CD14-positive monocyte (primary cell): ENCODE data around the gene MACROH2A2. TPM values are rescaled to one million over a fixed set of nuclear protein-coding genes. Genes with fewer than 3 reads are reported as not detected.

Source experiments
- DNase-seq, 3 donors: peaks; one replicate each; pipeline ENCODE4 v3.0.0-alpha.2; 2011 to 2022
- H2AFZ ChIP-seq: 2 replicates; pipeline ENCODE4 v1.6.0; 2012; ENCODE audit warnings: mild to moderate bottlenecking, low read depth, low read length, inconsistent platforms; ENCODE audit not compliant: insufficient read depth, poor library complexity, severe bottlenecking
- H3K27ac ChIP-seq, 2 donors: 1 replicate in 1 of 2; 2 replicates in 1 of 2; pipeline ENCODE4 v1.5.1; 2012 to 2013; ENCODE audit warnings: low read length in 2 of 2, control low read depth in 1 of 2, inconsistent platforms in 1 of 2, low read depth in 1 of 2, mild to moderate bottlenecking in 1 of 2
- H3K27me3 ChIP-seq, 2 donors: one replicate each; pipeline versions ENCODE4 v1.6.0 to v1.6.1; 2011 to 2013; ENCODE audit warnings: low read length in 2 of 2; ENCODE audit not compliant: control insufficient read depth in 2 of 2, insufficient read depth in 2 of 2
- H3K36me3 ChIP-seq, 2 donors: replicated peaks in 1 of 2; 1 replicate in 1 of 2; 2 replicates in 1 of 2; pipeline versions ENCODE4 v1.5.1 to v1.6.1; 2012 to 2013; ENCODE audit warnings: low read length in 2 of 2, control low read depth in 1 of 2, inconsistent platforms in 1 of 2, mild to moderate bottlenecking in 1 of 2; ENCODE audit not compliant: insufficient read depth in 2 of 2, control insufficient read depth in 1 of 2
- H3K4me1 ChIP-seq, 2 donors: 1 replicate in 1 of 2; 2 replicates in 1 of 2; pipeline versions ENCODE4 v1.5.1 to v1.6.1; 2012 to 2013; ENCODE audit warnings: low read length in 2 of 2, control low read depth in 1 of 2, inconsistent platforms in 1 of 2, mild to moderate bottlenecking in 1 of 2, moderate library complexity in 1 of 2; ENCODE audit not compliant: insufficient read depth in 2 of 2, control insufficient read depth in 1 of 2
- H3K4me2 ChIP-seq: replicated peaks from 2 replicates; pipeline ENCODE3; 2012; ENCODE audit warnings: low read length, moderate library complexity, mild to moderate bottlenecking; ENCODE audit not compliant: poor library complexity, severe bottlenecking; ENCODE audit errors: extremely low read depth
- H3K4me3 ChIP-seq, 3 experiments: fragments of 200-600 bp in 1 of 3; sonication (generic) in 1 of 3; replicated peaks in 1 of 3; 1 replicate in 2 of 3; 2 replicates in 1 of 3; pipeline ENCODE4 v1.5.1; 2011 to 2013; ENCODE audit warnings: low read length in 3 of 3, mild to moderate bottlenecking in 3 of 3, control low read depth in 2 of 3, low read depth in 2 of 3, inconsistent platforms in 1 of 3, moderate library complexity in 1 of 3
- H3K79me2 ChIP-seq: 2 replicates; pipeline ENCODE4 v1.6.0; 2012; ENCODE audit warnings: mild to moderate bottlenecking, control low read depth, inconsistent platforms, low read length, moderate library complexity; ENCODE audit not compliant: insufficient read depth
- H3K9ac ChIP-seq: 2 replicates; pipeline ENCODE4 v1.6.0; 2017; ENCODE audit warnings: low read length, mild to moderate bottlenecking; ENCODE audit not compliant: insufficient read depth, poor library complexity, severe bottlenecking
- H3K9me3 ChIP-seq, 2 donors: replicated peaks in 1 of 2; 1 replicate in 1 of 2; 2 replicates in 1 of 2; pipeline versions ENCODE4 v1.5.1 to v1.6.1; 2012 to 2013; ENCODE audit warnings: low read length in 2 of 2, control low read depth in 1 of 2; ENCODE audit not compliant: control insufficient read depth in 1 of 2, insufficient read depth in 1 of 2
- H4K20me1 ChIP-seq: 2 replicates; pipeline ENCODE4 v1.6.0; 2012; ENCODE audit warnings: mild to moderate bottlenecking, low read length, control low read depth, moderate library complexity; ENCODE audit not compliant: insufficient read depth
- H3K27ac Mint-ChIP-seq, 7 donors: one replicate each; pipeline ENCODE4 v1.8.0; 2020; ENCODE audit warnings: mild to moderate bottlenecking in 7 of 7, mixed read lengths in 7 of 7, moderate library complexity in 6 of 7, inconsistent platforms in 2 of 7
- H3K27me3 Mint-ChIP-seq, 3 donors: one replicate each; pipeline ENCODE4 v1.8.0; 2021 to 2022; ENCODE audit warnings: low read depth in 3 of 3, mild to moderate bottlenecking in 3 of 3, mixed read lengths in 3 of 3, moderate library complexity in 3 of 3, inconsistent platforms in 1 of 3
- H3K36me3 Mint-ChIP-seq, 2 donors: one replicate each; pipeline ENCODE4 v1.8.0; 2020; ENCODE audit warnings: mixed read lengths in 2 of 2, inconsistent platforms in 1 of 2, mild to moderate bottlenecking in 1 of 2
- H3K4me1 Mint-ChIP-seq: one replicate; pipeline ENCODE4 v1.8.0; 2020; ENCODE audit warnings: mild to moderate bottlenecking, mixed read lengths
- H3K4me3 Mint-ChIP-seq, 2 donors: one replicate each; pipeline ENCODE4 v1.8.0; 2020; ENCODE audit warnings: mild to moderate bottlenecking in 2 of 2, mixed read lengths in 2 of 2, moderate library complexity in 1 of 2
- H3K9me3 Mint-ChIP-seq, 7 donors: one replicate each; pipeline ENCODE4 v1.8.0; 2020 to 2022; ENCODE audit warnings: mixed read lengths in 7 of 7, mild to moderate bottlenecking in 6 of 7, moderate library complexity in 6 of 7, inconsistent platforms in 2 of 7
- WGBS: methylation state at CpG from one replicate; pipeline ENCODE4 v1.1.5; 2013; ENCODE audit warnings: missing lambda C conversion rate; ENCODE audit not compliant: insufficient coverage; 5-methylcytosine and 5-hydroxymethylcytosine counted together
- intact Hi-C, 2 donors: fragments of 100-400 bp; cut with micrococcal nuclease; formaldehyde crosslinking; loops; one replicate each; pipeline versions ENCODE4 v1.15.0 to v1.15.1; 2023
- polyA plus RNA-seq, 3 donors: library from polyadenylated mRNA; depleted of rRNA in 1 of 3; unstranded in 2 of 3; stranded (reverse) in 1 of 3; fragments of 300-500 nt in 2 of 3; fragments of >200 nt in 1 of 3; fragmentation: Illumina TruSeq in 2 of 3; gene quantifications; 1 replicate in 2 of 3; 2 replicates in 1 of 3; pipeline ENCODE4 v1.2.3, GENCODE V29; 2012 to 2021
- TF ChIP-seq, protein P1 (sequence below): fragments of 200-600 bp; IDR thresholded peaks from one replicate; pipeline ENCODE4 v1.8.0; 2022; ENCODE audit warnings: antibody characterized with exemption, mild to moderate bottlenecking

Gene MACROH2A2
- polyA plus RNA-seq, 3 donors, result 1.0 to 1.9 (median 1.7) TPM

DNA sequence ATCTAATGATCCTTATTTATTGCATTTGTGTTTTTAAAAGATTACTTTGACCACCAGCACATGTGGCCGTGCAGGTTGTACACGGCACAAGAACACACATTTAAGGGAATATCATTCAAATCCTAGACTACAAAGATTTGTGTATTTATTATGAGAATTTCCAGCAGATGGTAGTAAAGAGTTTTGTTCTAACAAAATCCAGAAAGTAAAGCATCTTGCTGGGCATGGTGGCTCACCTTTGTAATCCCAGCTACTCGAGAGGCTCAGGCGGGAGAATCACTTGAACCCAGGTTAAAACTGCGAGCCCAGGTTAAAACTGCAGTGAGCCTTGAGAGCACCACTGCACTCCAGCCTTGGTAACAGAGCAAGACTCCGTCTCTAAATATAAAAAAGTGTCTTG lies 31.5 kb downstream of the MACROH2A2 start:
- Mint-ChIP-seq H3K27me3 (peaks cover 0 to 3% (median 2%) of the 10 kb centered on the region in 3 donors), H3K9me3 (no peaks in the 10 kb centered on the region), H3K4me3 (no peak overlapping the region), H3K36me3 (peaks cover 2 to 6% of the 10 kb centered on the region in 2 donors), H3K27ac (no peak overlapping the region), H3K4me1 (peaks cover 8% of the 10 kb centered on the region)
- no peaks in the 10 kb centered on the region for H3K27me3 ChIP-seq
- no peak for DNase-seq
- no peaks in the 10 kb centered on the region for H3K79me2 ChIP-seq
- 98% methylated on average over 4 of the region's 6 CpGs for WGBS
- intact Hi-C loops, result no loop called here
- no peak overlapping the region for H3K4me3 ChIP-seq
- H3K9me3 ChIP-seq, result no peaks in the 10 kb centered on the region
- H3K9ac ChIP-seq, result no peak overlapping the region
- no peaks in the 10 kb centered on the region for H4K20me1 ChIP-seq
- H2AFZ ChIP-seq, result no peak overlapping the region
- no peak overlapping the region for H3K4me2 ChIP-seq
- no peaks in the 10 kb centered on the region for H3K4me1 ChIP-seq
- TF ChIP-seq, protein P1, sequence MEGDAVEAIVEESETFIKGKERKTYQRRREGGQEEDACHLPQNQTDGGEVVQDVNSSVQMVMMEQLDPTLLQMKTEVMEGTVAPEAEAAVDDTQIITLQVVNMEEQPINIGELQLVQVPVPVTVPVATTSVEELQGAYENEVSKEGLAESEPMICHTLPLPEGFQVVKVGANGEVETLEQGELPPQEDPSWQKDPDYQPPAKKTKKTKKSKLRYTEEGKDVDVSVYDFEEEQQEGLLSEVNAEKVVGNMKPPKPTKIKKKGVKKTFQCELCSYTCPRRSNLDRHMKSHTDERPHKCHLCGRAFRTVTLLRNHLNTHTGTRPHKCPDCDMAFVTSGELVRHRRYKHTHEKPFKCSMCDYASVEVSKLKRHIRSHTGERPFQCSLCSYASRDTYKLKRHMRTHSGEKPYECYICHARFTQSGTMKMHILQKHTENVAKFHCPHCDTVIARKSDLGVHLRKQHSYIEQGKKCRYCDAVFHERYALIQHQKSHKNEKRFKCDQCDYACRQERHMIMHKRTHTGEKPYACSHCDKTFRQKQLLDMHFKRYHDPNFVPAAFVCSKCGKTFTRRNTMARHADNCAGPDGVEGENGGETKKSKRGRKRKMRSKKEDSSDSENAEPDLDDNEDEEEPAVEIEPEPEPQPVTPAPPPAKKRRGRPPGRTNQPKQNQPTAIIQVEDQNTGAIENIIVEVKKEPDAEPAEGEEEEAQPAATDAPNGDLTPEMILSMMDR, result no peak
- H3K27ac ChIP-seq, result no peak overlapping the region
- H3K36me3 ChIP-seq, result no peaks in the 10 kb centered on the region

DNA sequence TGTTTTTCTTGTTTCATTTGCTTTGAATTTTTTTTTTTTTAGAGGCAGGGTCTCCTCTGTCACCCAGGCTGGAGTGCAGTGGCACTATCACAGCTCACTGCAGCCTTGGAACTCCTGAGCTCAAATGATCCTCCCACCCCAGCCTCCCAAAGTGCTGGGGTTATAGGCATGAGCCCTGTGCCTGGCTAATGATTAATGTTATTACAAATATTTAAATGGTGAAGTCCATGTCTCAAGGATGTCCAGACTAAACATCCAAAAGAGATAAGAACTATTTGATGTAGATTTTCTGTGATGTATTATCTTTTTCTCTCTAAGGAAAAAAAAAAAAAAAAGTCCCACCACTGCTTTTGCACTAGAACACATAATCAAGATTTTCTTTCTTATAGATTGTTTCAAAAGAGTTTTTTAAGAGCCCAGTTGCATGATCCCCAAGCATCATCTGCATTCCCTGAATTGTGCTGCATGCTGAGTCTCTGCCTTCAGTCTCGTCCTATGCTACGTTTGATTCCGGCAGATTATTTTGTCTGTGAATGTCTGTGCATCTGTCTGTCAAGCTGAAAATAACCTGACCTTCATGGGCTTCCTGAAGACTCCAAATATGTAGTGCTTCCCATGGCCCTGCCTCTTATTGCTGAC lies 33.4 kb downstream of the MACROH2A2 start:
- TF ChIP-seq, protein P1, result no peak
- H3K36me3 Mint-ChIP-seq, result peaks cover 0 to 4% of the 10 kb centered on the region in 2 donors
- 100% methylated on average over 3 of the region's 3 CpGs for WGBS
- peaks cover 8% of the 10 kb centered on the region for H3K4me1 Mint-ChIP-seq
- H3K9ac ChIP-seq, result no peak overlapping the region
- H3K9me3 Mint-ChIP-seq, result no peaks in the 10 kb centered on the region
- H3K27ac Mint-ChIP-seq, result no peak overlapping the region
- no peak overlapping the region for H3K4me2 ChIP-seq
- H3K27me3 ChIP-seq, result no peaks in the 10 kb centered on the region
- H3K79me2 ChIP-seq, result no peaks in the 10 kb centered on the region
- no peaks in the 10 kb centered on the region for H3K9me3 ChIP-seq
- no peak overlapping the region for H3K4me3 ChIP-seq
- intact Hi-C loops, result no loop called here
- H4K20me1 ChIP-seq, result no peaks in the 10 kb centered on the region
- H3K27me3 Mint-ChIP-seq, result peaks cover 0 to 3% (median 2%) of the 10 kb centered on the region in 3 donors
- DNase-seq, result no peak
- no peak overlapping the region for H2AFZ ChIP-seq
- H3K36me3 ChIP-seq, result no peaks in the 10 kb centered on the region
- H3K4me1 ChIP-seq, result no peaks in the 10 kb centered on the region
- no peak overlapping the region for H3K27ac ChIP-seq
- no peak overlapping the region for H3K4me3 Mint-ChIP-seq
